ENCODE results near the gene PCNP.
A peak's percentile ranks its signal among the peaks of the same experiment; 100 is the strongest.

Gene PCNP

DNA sequence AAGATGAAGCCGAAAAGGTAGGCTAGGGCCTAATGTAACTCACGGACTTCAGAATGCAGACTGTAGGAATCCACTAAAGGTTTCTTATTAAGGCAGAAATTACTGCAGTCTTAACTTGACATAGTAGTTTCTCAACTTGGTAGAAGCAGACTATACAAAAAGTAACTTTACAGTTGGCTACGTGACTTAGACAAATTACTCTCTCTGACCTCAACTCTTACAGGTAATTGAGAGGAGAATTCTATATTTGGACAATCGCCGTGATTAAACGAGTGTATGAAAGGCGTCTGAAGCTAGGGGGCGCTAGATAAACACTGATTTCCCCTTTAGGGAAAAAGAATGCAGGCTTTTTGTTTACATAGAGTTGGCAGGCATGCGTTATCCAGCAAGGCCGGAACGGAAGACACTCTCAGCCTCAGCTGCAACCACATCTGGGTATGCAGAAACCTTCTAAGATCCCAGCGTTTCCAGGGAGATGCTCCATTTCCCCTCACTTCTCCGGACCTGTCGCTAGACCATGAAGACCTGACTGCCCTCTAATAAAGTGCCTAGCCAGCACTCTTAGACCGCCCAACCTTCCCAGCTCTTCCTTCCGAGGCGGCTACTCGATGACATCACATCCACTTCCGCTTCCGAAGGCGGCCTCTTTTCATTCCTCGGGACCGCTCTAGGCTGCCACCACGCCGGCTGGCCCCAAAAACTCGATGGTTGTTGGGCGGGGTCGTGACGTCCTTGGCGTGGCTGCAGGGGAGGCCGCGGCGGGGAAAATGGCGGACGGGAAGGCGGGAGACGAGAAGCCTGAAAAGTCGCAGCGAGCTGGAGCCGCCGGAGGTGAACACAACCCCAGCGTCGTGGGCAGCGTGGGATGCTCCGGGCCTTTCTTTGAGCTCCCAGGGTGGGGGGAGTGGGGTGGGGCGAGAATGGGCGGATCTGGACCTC, at the start of gene PCNP:
Gene PCNP (plus strand): TSS at position 732 of the 939 bp plus-strand sequence. CDS start 36 bp downstream, at position 768.
- TF ChIP-seq YY1 (IDR thresholded peaks at IDR 0.05; ENCODE audit: low read depth) (peak; percentile 97), TAF1 (IDR thresholded peaks at IDR 0.05; ENCODE audit: low read depth) (peak; percentile 95), FOXM1 (IDR thresholded peaks at IDR 0.05; ENCODE audit: borderline replicate concordance, low read depth) (no peak), USF1 (IDR thresholded peaks at IDR 0.05) (no peak), RAD21 (IDR thresholded peaks at IDR 0.05; ENCODE audit: low read depth) (peak; percentile 64), TEAD4 (IDR thresholded peaks at IDR 0.05) (peak; percentile 40; the same call in 1 of the 2 replicates), REST (IDR thresholded peaks at IDR 0.05; ENCODE audit: low read depth) (no peak), EGR1 (IDR thresholded peaks at IDR 0.05) (no peak), TCF12 (IDR thresholded peaks at IDR 0.05; ENCODE audit: low read depth) (peak; percentile 53), EP300 (IDR thresholded peaks at IDR 0.05; ENCODE audit: borderline replicate concordance) (no peak), ZBTB7A (IDR thresholded peaks at IDR 0.05; ENCODE audit: low read depth) (no peak), CEBPB (IDR thresholded peaks at IDR 0.05) (no peak), NFIC (IDR thresholded peaks at IDR 0.05) (peak; percentile 29), CREB1 (IDR thresholded peaks at IDR 0.05; ENCODE audit: low read depth) (peak; percentile 82)
- TF ChIP-seq, protein P1, sequence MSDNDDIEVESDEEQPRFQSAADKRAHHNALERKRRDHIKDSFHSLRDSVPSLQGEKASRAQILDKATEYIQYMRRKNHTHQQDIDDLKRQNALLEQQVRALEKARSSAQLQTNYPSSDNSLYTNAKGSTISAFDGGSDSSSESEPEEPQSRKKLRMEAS (IDR thresholded peaks at IDR 0.05): peak; percentile 81

DNA sequence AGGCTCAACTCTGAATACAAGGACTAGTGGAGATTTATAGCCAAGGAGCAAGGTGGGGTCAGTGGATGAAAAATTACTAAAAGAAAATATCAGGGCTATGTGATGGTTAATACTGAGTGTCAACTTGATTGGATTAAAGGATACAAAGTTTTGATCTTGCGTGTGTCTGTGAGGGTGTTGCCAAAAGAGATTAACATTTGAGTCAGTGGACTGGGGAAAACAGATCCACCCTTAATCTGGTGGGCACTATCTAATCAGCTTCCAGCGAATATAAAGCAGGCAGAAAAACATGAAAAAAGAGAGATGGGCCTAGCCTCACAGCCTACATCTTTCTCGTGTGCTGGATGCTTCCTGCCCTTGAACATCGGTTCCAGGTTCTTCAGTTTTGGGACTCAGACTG, 46.5 kb upstream of the PCNP start:
- no peak for TF ChIP-seq CREB1 (IDR thresholded peaks at IDR 0.05; ENCODE audit: low read depth)
- no peak for TF ChIP-seq RAD21 (IDR thresholded peaks at IDR 0.05; ENCODE audit: low read depth)
- no peak for TF ChIP-seq REST (IDR thresholded peaks at IDR 0.05; ENCODE audit: low read depth)
- TF ChIP-seq, protein P1 (IDR thresholded peaks at IDR 0.05): no peak
- TF ChIP-seq ZBTB7A (IDR thresholded peaks at IDR 0.05; ENCODE audit: low read depth): no peak
- TF ChIP-seq TEAD4 (IDR thresholded peaks at IDR 0.05): no peak
- TF ChIP-seq FOXM1 (IDR thresholded peaks at IDR 0.05; ENCODE audit: borderline replicate concordance, low read depth): no peak
- no peak for TF ChIP-seq EP300 (IDR thresholded peaks at IDR 0.05; ENCODE audit: borderline replicate concordance)
- no peak for TF ChIP-seq NFIC (IDR thresholded peaks at IDR 0.05)
- TF ChIP-seq CEBPB (IDR thresholded peaks at IDR 0.05): no peak
- no peak for TF ChIP-seq TCF12 (IDR thresholded peaks at IDR 0.05; ENCODE audit: low read depth)
- TF ChIP-seq USF1 (IDR thresholded peaks at IDR 0.05): no peak
- TF ChIP-seq EGR1 (IDR thresholded peaks at IDR 0.05): no peak
- no peak for TF ChIP-seq YY1 (IDR thresholded peaks at IDR 0.05; ENCODE audit: low read depth)
- no peak for TF ChIP-seq TAF1 (IDR thresholded peaks at IDR 0.05; ENCODE audit: low read depth)

- TF ChIP-seq NFIC (IDR thresholded peaks at IDR 0.05) (no peak), FOXM1 (IDR thresholded peaks at IDR 0.05; ENCODE audit: borderline replicate concordance, low read depth) (no peak), TEAD4 (IDR thresholded peaks at IDR 0.05) (no peak), REST (IDR thresholded peaks at IDR 0.05; ENCODE audit: low read depth) (no peak), USF1 (IDR thresholded peaks at IDR 0.05) (no peak), EP300 (IDR thresholded peaks at IDR 0.05; ENCODE audit: borderline replicate concordance) (no peak), RAD21 (IDR thresholded peaks at IDR 0.05; ENCODE audit: low read depth) (no peak), CEBPB (IDR thresholded peaks at IDR 0.05) (no peak), ZBTB7A (IDR thresholded peaks at IDR 0.05; ENCODE audit: low read depth) (no peak), CREB1 (IDR thresholded peaks at IDR 0.05; ENCODE audit: low read depth) (no peak), EGR1 (IDR thresholded peaks at IDR 0.05) (no peak), TCF12 (IDR thresholded peaks at IDR 0.05; ENCODE audit: low read depth) (no peak), YY1 (IDR thresholded peaks at IDR 0.05; ENCODE audit: low read depth) (no peak), TAF1 (IDR thresholded peaks at IDR 0.05; ENCODE audit: low read depth) (no peak)
- TF ChIP-seq, protein P1 (IDR thresholded peaks at IDR 0.05): no peak
Observed at GRCh38 chr3:101527906-101528305, 46.1 kb upstream of the PCNP start.
